ENCODE measurements around the gene OR2T3. TPM values are rescaled to one million over a fixed set of nuclear protein-coding genes. Genes with fewer than 3 reads are reported as not detected.
"Not testable (repeated sequence)": the region's sequence is repeated elsewhere in the genome, so short reads cannot be mapped to it uniquely, and the experiment has no call there.

OR2T3 gene
- total and polyA plus RNA-seq, 8 donors = not detected

GRCh38 chr1:248471154-248471553 is 2.0 kb upstream of the OR2T3 start:
- intact Hi-C loops (cut with DNase I) = no loop called here
- no peaks in the 10 kb centered on the region for H3K9me3 ChIP-seq
- H3K36me3 ChIP-seq = no peaks in the 10 kb centered on the region
- no peak for ATAC-seq
- 63 to 73% methylated on average over 4 of the region's 4 CpGs for WGBS, 2 donors
- FAIRE-seq = no peak
- no peaks in the 10 kb centered on the region for H3K4me1 ChIP-seq
- no peak for DNase-seq
- no peak for TF ChIP-seq CTCF (IDR thresholded peaks at IDR 0.05)
- no peak overlapping the region for H3K4me3 ChIP-seq
- no peaks in the 10 kb centered on the region for H3K27me3 ChIP-seq
- H3K27ac ChIP-seq = no peak overlapping the region

DNA sequence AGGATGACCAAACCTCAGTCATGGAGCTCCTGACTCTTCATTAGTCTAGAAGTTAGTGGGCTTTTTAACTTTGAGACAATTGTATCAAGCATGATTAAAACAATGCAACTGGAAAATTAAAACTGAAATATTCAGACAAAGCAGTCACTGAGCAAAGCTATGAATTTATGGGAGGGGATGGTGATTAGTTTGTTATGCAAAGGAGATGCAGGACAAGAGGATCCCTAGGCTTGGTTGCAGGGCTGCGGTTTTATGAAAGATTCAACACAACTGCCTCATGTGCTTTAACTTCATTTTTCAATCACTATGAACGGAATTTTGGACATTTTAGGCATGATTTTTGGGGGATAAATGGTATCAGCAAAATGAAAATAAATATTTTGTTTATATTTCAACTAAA is 1.0 kb upstream of the OR2T3 start:
- H3K27ac ChIP-seq; DNase-seq; H3K9me3 ChIP-seq; H3K4me1 ChIP-seq; intact Hi-C loops (cut with DNase I); H3K36me3 ChIP-seq; ATAC-seq; H3K27me3 ChIP-seq; FAIRE-seq; H3K4me3 ChIP-seq: not testable (repeated sequence)
- 32 to 56% methylated on average over 2 of the region's 2 CpGs for WGBS, 2 donors

DNA sequence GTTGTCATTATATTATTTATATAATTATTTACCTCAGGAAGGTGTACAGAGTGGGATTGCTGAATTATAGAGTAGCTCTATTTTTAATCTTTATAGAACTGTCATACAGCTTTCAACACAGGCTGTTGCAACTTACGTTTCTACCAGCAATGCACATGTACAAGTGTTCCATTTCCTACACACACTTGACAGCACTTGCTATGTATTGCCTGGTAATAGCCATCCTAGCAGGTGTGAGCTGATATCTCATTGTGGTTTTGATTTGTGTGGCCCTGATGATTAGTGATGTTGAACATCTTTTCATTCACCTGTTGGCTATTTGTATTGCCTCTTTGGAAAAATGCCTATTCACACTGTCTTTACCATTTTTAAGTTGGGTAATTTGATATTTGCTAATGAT is 2.5 kb downstream of the OR2T3 start:
- H3K36me3 ChIP-seq; H3K27me3 ChIP-seq; DNase-seq; H3K9me3 ChIP-seq; FAIRE-seq; ATAC-seq; H3K4me1 ChIP-seq; H3K27ac ChIP-seq; H3K4me3 ChIP-seq; intact Hi-C loops (cut with DNase I): not testable (repeated sequence)
- no CpG with 5 or more reads among the region's 1 CpG for WGBS, 2 donors

DNA sequence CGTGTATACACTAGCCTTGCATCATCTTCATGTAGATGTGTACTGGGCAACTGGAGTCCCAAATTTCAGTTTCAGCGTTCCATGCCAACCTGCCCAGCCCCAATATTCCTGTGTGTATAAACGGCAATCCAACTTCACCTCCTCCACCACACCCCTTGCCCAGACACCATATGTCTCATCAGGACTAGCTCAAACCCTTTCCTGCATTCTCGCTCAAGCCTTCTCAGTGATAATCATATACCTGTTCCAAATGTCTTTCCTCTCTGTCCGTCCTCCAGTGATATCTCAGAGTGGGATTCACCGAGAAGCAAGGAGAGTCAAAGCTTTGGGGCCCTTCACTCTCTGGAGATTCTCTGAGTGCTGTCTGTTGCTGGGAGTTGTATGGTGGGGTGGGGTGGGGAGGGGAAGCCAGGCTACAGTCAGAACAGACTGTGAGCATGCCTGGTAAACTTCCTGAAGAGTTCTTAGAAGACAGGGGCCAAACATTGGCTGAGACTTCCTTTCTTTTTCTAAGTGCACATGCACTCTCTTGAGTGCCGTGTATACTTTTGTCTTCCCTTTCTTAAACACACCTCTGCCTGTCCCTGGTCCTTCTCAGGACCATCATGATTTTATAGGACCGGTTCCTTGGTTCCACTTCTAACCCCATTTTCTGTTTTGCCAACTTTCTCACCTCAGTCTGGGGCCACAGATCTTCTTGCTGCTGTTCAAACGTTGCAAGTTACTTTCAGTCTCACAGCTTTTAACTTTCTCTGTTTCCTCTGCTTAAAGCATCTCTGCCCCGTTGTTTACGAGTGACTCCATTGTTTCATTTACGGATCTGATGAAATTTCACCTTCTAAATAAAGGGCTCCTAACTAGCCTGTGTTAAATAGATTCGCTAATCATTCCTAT is 8.8 kb downstream of the OR2T3 start:
- H3K9me3 ChIP-seq = not testable (repeated sequence)
- WGBS, 2 donors = 40 to 59% methylated on average over 13 of the region's 13 CpGs

GRCh38 chr1:248488289-248488688 is 15.1 kb downstream of the OR2T3 start, which contains the start of gene OR2T5:
OR2T5 (plus strand) TSS chr1:248488589; CDS start chr1:248488589, 0 bp downstream.
- DNase-seq; FAIRE-seq; H3K9me3 ChIP-seq; H3K36me3 ChIP-seq; H3K27me3 ChIP-seq; H3K27ac ChIP-seq; H3K4me3 ChIP-seq; H3K4me1 ChIP-seq; ATAC-seq; intact Hi-C loops (cut with DNase I): not testable (repeated sequence)
- 63 to 78% methylated on average over 5 of the region's 6 CpGs for WGBS, 2 donors

More for the DNA sequence above, 8.8 kb downstream of the OR2T3 start:
- H3K4me3 ChIP-seq; H3K4me1 ChIP-seq; H3K27me3 ChIP-seq; DNase-seq; intact Hi-C loops (cut with DNase I); ATAC-seq; H3K36me3 ChIP-seq; H3K27ac ChIP-seq; FAIRE-seq: not testable (repeated sequence)

- DNase-seq; intact Hi-C loops (cut with DNase I); H3K4me3 ChIP-seq; H3K27ac ChIP-seq; FAIRE-seq; H3K36me3 ChIP-seq; ATAC-seq; H3K9me3 ChIP-seq; H3K4me1 ChIP-seq; H3K27me3 ChIP-seq: not testable (repeated sequence)
- WGBS, 2 donors = no CpG with 5 or more reads among the region's 5 CpGs
Observed at GRCh38 chr1:248496661-248497060, 23.5 kb downstream of the OR2T3 start.

DNA sequence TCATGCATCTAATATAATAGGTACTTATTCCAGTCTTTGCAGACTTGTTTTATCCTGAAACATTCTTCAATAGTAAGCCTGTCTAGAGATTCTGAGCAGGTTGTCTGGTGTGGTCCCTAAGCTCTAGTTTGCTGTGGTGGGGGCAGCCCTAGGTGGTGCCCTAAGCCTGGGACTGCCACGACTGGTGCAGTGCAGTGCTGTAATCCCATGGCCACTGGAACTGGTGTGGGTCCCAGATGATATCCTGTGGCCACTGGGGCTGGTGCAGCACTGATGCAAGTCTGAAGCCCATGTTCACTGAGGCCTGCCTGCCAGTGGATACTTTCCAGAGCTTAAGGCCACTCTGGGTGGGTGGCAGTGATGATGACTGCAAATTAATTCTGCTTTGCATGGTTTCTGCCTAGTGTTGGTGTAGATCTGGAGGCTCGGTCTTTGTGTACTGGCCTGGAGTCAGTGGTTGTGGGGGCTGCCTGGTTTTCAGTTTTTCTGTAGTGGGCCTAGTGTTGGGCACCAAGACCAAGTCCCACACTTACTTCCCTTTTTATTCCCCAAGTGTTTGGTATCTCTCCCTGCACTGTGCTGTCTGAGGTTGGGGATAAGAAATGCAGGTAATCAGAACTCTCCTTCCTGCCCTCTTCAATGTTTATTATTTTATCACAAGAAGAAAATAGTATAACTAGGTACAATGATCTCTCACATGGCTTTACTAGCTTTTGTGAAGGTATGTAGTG is 27.3 kb downstream of the OR2T3 start:
- ATAC-seq; H3K4me3 ChIP-seq; DNase-seq; H3K36me3 ChIP-seq; H3K27ac ChIP-seq; H3K4me1 ChIP-seq; FAIRE-seq; intact Hi-C loops (cut with DNase I); H3K27me3 ChIP-seq; H3K9me3 ChIP-seq: not testable (repeated sequence)
- WGBS, 2 donors = 53 to 67% methylated on average over 1 of the region's 2 CpGs

DNA sequence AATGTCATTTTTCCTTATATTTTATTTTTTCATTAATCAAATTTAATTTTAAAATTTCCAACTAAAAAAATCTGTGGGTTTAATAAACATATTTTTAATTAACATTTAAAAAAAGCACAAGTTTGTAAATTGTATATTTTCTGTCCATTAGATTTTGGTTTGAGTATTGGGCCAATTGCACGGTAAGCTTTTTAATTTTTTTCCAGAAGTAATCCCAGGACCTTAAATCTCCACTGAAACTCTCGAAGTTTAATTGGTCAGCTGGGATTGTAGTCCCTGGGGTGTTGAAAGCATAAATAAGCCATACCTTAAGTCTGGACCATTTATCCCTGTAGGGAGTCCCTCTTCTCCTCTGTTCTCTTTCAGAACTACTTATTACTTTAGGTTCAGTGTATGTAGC is 34.6 kb downstream of the OR2T3 start, which contains the start of gene OR2G6:
Gene OR2G6 (plus strand): TSS at position 301 of the 400 bp plus-strand sequence. CDS start 13,574 bp downstream, outside the sequence.
- H3K4me3 ChIP-seq; H3K27ac ChIP-seq; H3K9me3 ChIP-seq; intact Hi-C loops (cut with DNase I); ATAC-seq; H3K4me1 ChIP-seq; H3K27me3 ChIP-seq; DNase-seq; H3K36me3 ChIP-seq: not testable (repeated sequence)
- peak; percentile 92 for FAIRE-seq
- no CpG with 5 or more reads among the region's 2 CpGs for WGBS, 2 donors

DNA sequence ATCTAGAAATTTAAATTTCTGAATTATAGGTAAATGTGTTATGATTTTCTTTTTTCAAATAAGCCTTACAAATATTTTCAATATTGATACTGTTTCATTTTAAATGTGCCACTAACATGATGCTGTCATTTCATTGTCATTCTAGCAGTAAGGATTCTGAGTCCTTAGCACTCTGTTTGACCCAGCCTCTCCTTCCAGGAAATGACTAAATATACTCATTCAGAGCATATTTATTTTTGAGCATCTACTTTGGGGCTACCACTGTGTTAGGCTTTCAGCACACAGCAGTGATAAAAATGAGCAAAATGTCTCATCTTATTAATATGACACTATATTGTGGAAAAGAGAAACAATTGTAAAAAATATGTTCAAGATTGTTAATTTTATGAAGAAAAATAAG is 37.1 kb downstream of the OR2T3 start:
- not testable (repeated sequence) for ATAC-seq, H3K9me3 ChIP-seq
- FAIRE-seq = peak; percentile 94

More for the DNA sequence above, 37.1 kb downstream of the OR2T3 start:
- H3K4me1 ChIP-seq; intact Hi-C loops (cut with DNase I); H3K36me3 ChIP-seq; H3K27me3 ChIP-seq; DNase-seq; H3K27ac ChIP-seq; H3K4me3 ChIP-seq: not testable (repeated sequence)

All from pancreas (tissue), 10 donors.